ENCODE measurements around the gene BDKRB1. TPM values are rescaled to one million over a fixed set of nuclear protein-coding genes. Genes with fewer than 3 reads are reported as not detected.

BDKRB1 gene
- polyA plus RNA-seq, 1 experiment, result 160 TPM

DNA sequence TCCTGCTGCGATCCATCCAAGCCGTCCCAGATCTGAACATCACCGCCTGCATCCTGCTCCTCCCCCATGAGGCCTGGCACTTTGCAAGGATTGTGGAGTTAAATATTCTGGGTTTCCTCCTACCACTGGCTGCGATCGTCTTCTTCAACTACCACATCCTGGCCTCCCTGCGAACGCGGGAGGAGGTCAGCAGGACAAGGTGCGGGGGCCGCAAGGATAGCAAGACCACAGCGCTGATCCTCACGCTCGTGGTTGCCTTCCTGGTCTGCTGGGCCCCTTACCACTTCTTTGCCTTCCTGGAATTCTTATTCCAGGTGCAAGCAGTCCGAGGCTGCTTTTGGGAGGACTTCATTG is 8.2 kb downstream of the BDKRB1 start:
- POLR2A ChIA-PET, result no interaction called here
- TF ChIP-seq, protein P1, sequence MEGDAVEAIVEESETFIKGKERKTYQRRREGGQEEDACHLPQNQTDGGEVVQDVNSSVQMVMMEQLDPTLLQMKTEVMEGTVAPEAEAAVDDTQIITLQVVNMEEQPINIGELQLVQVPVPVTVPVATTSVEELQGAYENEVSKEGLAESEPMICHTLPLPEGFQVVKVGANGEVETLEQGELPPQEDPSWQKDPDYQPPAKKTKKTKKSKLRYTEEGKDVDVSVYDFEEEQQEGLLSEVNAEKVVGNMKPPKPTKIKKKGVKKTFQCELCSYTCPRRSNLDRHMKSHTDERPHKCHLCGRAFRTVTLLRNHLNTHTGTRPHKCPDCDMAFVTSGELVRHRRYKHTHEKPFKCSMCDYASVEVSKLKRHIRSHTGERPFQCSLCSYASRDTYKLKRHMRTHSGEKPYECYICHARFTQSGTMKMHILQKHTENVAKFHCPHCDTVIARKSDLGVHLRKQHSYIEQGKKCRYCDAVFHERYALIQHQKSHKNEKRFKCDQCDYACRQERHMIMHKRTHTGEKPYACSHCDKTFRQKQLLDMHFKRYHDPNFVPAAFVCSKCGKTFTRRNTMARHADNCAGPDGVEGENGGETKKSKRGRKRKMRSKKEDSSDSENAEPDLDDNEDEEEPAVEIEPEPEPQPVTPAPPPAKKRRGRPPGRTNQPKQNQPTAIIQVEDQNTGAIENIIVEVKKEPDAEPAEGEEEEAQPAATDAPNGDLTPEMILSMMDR (IDR thresholded peaks at IDR 0.05; ENCODE audit: low read depth, low read length), result no peak
- DNase-seq (ENCODE audit: low read depth, low spot score), result no peak
- CTCF ChIA-PET, result interaction anchor here (0.9 to 5.6 kb wide), 3 partner anchors 12 to 163 kb away, joined by 3 to 26 read pairs (median 4); no protein-coding TSS in a partner anchor
- Histone ChIP-seq H3K4me3 (ENCODE audit: low read depth, low read length) (no peak overlapping the region), H3K27me3 (ENCODE audit: control insufficient read depth, insufficient read depth, low read length) (no peaks in the 10 kb centered on the region), H3K27ac (ENCODE audit: low read depth, low read length) (peak overlapping the region; percentile 52), H3K9me3 (ENCODE audit: control insufficient read depth, insufficient read depth, low read length) (peaks cover 17% of the 10 kb centered on the region)

DNA sequence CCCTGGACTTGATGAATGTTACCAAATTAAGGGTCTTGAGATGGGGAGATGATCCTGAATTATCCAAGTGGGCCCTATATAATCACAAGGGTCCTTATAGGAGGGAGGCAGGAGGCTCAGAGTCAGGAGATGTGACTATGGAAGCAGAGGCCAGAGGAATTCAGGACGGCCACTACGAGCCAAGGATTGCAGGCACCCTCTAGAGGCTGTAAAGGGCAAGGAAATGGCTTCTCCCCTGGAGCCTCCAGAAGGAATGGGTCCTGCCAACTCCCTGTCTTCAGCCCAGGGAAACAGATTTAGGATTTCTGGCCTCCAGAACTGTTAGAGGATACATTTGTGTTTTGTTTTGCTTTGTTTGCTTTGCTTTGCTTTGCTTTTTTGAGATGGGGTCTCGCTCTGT is 8.8 kb downstream of the BDKRB1 start:
- no peaks in the 10 kb centered on the region for H3K27me3 ChIP-seq (ENCODE audit: control insufficient read depth, insufficient read depth, low read length)
- H3K27ac ChIP-seq (ENCODE audit: low read depth, low read length), result peak overlapping the region; percentile 65
- no peak for DNase-seq (ENCODE audit: low read depth, low spot score)
- CTCF ChIA-PET, result interaction anchor here (0.9 to 5.6 kb wide), 3 partner anchors 11 to 164 kb away, joined by 4 to 26 read pairs (median 6); no protein-coding TSS in a partner anchor
- peaks cover 13% of the 10 kb centered on the region for H3K9me3 ChIP-seq (ENCODE audit: control insufficient read depth, insufficient read depth, low read length)
- TF ChIP-seq, protein P1 (IDR thresholded peaks at IDR 0.05; ENCODE audit: low read depth, low read length), result peak; percentile 46
- H3K4me3 ChIP-seq (ENCODE audit: low read depth, low read length), result no peak overlapping the region
- POLR2A ChIA-PET, result no interaction called here

DNA sequence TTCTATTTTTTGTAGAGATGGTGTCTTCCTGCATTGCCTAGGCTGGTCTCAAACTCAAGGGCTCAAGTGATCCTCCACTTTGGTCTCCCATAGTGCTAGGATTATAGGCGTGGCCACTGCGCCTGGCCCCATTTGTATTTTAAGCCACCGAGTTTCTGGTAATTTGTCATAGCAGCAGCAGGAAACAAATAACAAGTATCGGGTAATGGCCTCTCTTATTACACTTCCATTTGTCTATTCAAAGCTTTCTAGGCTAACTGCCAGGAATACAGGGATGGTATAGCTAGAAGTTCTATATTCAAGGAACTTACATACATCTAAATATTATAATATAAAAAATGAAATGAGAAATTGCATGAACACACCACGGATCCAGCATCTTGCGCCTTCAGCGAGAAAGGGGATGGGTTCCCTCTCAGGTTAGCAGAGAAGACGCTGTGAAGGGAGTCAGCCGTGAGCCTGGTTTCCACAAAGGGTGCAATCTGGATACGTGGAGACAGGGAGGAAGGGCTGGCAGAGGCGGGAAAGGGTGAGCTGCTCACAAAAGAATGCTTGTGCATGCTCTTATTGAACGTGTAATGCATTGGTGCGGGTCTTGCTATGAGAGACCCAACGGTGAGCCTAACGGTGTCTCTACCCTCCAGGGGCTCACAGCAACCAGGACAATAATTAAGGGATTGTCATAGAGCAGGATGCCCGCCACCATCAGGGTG is 9.5 kb downstream of the BDKRB1 start:
- TF ChIP-seq, protein P1 (IDR thresholded peaks at IDR 0.05; ENCODE audit: low read depth, low read length), result no peak

DNA sequence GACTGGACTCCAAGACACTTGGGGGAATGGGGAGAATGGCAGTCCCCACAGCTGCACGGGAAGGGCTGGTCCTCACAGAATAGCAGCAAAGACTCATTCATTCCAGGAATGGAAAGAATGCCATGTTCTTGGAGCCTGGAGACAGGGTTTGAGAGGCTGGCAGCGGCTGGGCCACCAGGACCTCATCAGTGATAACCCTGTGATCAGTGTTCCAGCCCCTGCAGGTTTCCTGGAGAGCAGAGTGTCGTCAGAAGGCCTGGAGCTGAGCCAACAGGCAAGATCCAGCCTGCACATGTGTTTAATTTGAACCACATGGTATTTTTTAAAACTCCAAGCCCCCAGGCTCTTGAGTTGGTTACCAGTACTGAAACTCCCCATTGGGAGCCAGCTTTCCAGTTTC is 11.3 kb downstream of the BDKRB1 start:
- TF ChIP-seq, protein P1 (IDR thresholded peaks at IDR 0.05; ENCODE audit: low read depth, low read length), result no peak
- ChIA-PET POLR2A (no interaction called here), CTCF (interaction anchor here (2.4 kb wide), 1 partner anchor 166 kb away, joined by 10 read pairs; no protein-coding TSS in a partner anchor)
- peaks cover 17% of the 10 kb centered on the region for H3K9me3 ChIP-seq (ENCODE audit: control insufficient read depth, insufficient read depth, low read length)
- H3K27me3 ChIP-seq (ENCODE audit: control insufficient read depth, insufficient read depth, low read length), result no peaks in the 10 kb centered on the region
- peak; percentile 69 for DNase-seq (ENCODE audit: low read depth, low spot score)
- H3K27ac ChIP-seq (ENCODE audit: low read depth, low read length), result peak overlapping the region; percentile 89
- H3K4me3 ChIP-seq (ENCODE audit: low read depth, low read length), result no peak overlapping the region

More for the DNA sequence above, 9.5 kb downstream of the BDKRB1 start:
- H3K4me3 ChIP-seq (ENCODE audit: low read depth, low read length), result no peak overlapping the region
- peaks cover 10% of the 10 kb centered on the region; the same call in 1 of the 2 replicates for H3K9me3 ChIP-seq (ENCODE audit: control insufficient read depth, insufficient read depth, low read length)
- CTCF ChIA-PET, result interaction anchor here (1.3 kb wide), 1 partner anchor 165 kb away, joined by 6 read pairs; no protein-coding TSS in a partner anchor
- H3K27ac ChIP-seq (ENCODE audit: low read depth, low read length), result peak overlapping the region; percentile 89
- no peak for DNase-seq (ENCODE audit: low read depth, low spot score)
- POLR2A ChIA-PET, result interaction anchor here (0.8 kb wide), 1 partner anchor 170 kb away, joined by 4 read pairs; no protein-coding TSS in a partner anchor
- H3K27me3 ChIP-seq (ENCODE audit: control insufficient read depth, insufficient read depth, low read length), result no peaks in the 10 kb centered on the region

DNA sequence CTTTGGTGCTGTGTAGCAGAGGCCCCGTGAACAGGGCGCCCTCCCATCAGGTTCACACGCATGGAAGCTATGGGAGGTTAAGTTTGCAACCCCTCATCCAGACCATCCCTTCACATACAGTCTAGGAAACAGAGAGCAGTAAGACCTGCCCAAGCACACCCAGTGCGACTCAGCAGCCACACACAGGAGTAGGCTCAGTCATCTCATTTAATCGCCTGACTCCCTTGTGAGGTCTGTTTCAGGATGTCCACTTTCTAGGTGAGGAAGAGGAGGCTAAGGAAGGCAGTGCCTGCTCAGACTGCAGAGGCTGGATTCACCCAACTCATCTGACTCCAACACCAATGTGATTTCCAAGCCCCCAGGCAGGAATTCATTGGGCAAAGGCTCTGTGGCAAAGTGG is 11.9 kb downstream of the BDKRB1 start:
- H3K4me3 ChIP-seq (ENCODE audit: low read depth, low read length), result no peak overlapping the region
- peaks cover 17% of the 10 kb centered on the region for H3K9me3 ChIP-seq (ENCODE audit: control insufficient read depth, insufficient read depth, low read length)
- no peaks in the 10 kb centered on the region for H3K27me3 ChIP-seq (ENCODE audit: control insufficient read depth, insufficient read depth, low read length)
- ChIA-PET POLR2A (no interaction called here), CTCF (interaction anchor here (2.4 kb wide), 1 partner anchor 167 kb away, joined by 10 read pairs; no protein-coding TSS in a partner anchor)
- no peak for DNase-seq (ENCODE audit: low read depth, low spot score)
- TF ChIP-seq, protein P1 (IDR thresholded peaks at IDR 0.05; ENCODE audit: low read depth, low read length), result no peak
- peak overlapping the region; percentile 89 for H3K27ac ChIP-seq (ENCODE audit: low read depth, low read length)
